Psoas muscle (tissue), 8 donors: ENCODE measurements around the gene OLFM2. TPM values are rescaled to one million over a fixed set of nuclear protein-coding genes. Genes with fewer than 3 reads are reported as not detected.

Experiments
- ATAC-seq, 4 donors: fragments of 200-7000 bp; cut with Tn5 transposase; one replicate each; pipeline ENCODE4 v1.9.1; 2020; ENCODE audit warnings: moderate library complexity in 3 of 4, mild to moderate bottlenecking in 2 of 4
- DNase-seq, 2 donors: peaks; one replicate each; pipeline ENCODE4 v3.0.0-alpha.2; 2020
- H3K27ac ChIP-seq: fragments of 200-600 bp; one replicate; pipeline ENCODE4 v1.8.0; 2022
- H3K27me3 ChIP-seq, 3 donors: fragments of 200-600 bp in 1 of 3; one replicate each; pipeline versions ENCODE4 v1.6.1 to v1.8.0; 2013 to 2022; ENCODE audit warnings: low read length in 2 of 3, mild to moderate bottlenecking in 2 of 3, moderate library complexity in 1 of 3; ENCODE audit not compliant: insufficient read depth in 3 of 3
- H3K36me3 ChIP-seq, 2 donors: fragments of 200-600 bp in 1 of 2; one replicate each; pipeline versions ENCODE4 v1.6.1 to v1.8.0; 2013 to 2022; ENCODE audit warnings: low read depth in 1 of 2, mild to moderate bottlenecking in 1 of 2, moderate library complexity in 1 of 2; ENCODE audit not compliant: insufficient read depth in 1 of 2
- H3K4me1 ChIP-seq: fragments of 200-600 bp; one replicate; pipeline ENCODE4 v1.8.0; 2022
- H3K4me3 ChIP-seq: fragments of 200-600 bp; one replicate; pipeline ENCODE4 v1.8.0; 2022; ENCODE audit warnings: mild to moderate bottlenecking
- H3K9me3 ChIP-seq: fragments of 200-600 bp; one replicate; pipeline ENCODE4 v1.8.0; 2022
- WGBS, 3 donors: extraction: QIAGEN DNeasy Blood & Tissue Kit; methylation state at CpG; one replicate each; pipeline versions ENCODE4 v1.1.6 to v1.1.7; 2013; 5-methylcytosine and 5-hydroxymethylcytosine counted together
- intact Hi-C, 2 donors: fragments of 100-400 bp; cut with DNase I; formaldehyde crosslinking; loops; one replicate each; pipeline versions ENCODE4 v1.11.0 to v1.14.2; 2022
- polyA plus RNA-seq, 3 donors: library from polyadenylated mRNA; stranded (reverse); fragments of 200-250 nt; gene quantifications; one replicate each; pipeline ENCODE4 v1.2.3, GENCODE V29; 2013
- total RNA-seq, 4 donors: library from RNA; stranded (reverse); fragmentation: NEBNext Ultra II Directional in 2 of 4; extraction: Animal tissue kit (Norgen Biotek cat#: 25700) in 2 of 4; gene quantifications; one replicate each; pipeline versions ENCODE4 v1.2.1 to v1.2.4, GENCODE V29; 2021 to 2023
- TF ChIP-seq, protein P1 (sequence below): fragments of 200-600 bp; IDR thresholded peaks from one replicate; pipeline ENCODE4 v1.8.0; 2022; ENCODE audit warnings: antibody characterized with exemption
- donor health status: healthy with polysubstance abuse.
- donor health status: DM: no; HTN: no; CAD: no; lungs with moderate emphysema.
- donor health status: Bipolar disorder and iron deficiency.
- donor health status: healthy.
- donor health status: DM: yes; HTN: yes; CAD: no.
- donor health status: DM: no; HTN: no; CAD: no.
- donor health status: DM: no; HTN: no; CAD: no.
- donor health status: DM: yes; HTN: yes; CAD: no.

Gene OLFM2
- total and polyA plus RNA-seq, 7 donors = 0.48 to 5.1 (median 1.0) TPM

DNA sequence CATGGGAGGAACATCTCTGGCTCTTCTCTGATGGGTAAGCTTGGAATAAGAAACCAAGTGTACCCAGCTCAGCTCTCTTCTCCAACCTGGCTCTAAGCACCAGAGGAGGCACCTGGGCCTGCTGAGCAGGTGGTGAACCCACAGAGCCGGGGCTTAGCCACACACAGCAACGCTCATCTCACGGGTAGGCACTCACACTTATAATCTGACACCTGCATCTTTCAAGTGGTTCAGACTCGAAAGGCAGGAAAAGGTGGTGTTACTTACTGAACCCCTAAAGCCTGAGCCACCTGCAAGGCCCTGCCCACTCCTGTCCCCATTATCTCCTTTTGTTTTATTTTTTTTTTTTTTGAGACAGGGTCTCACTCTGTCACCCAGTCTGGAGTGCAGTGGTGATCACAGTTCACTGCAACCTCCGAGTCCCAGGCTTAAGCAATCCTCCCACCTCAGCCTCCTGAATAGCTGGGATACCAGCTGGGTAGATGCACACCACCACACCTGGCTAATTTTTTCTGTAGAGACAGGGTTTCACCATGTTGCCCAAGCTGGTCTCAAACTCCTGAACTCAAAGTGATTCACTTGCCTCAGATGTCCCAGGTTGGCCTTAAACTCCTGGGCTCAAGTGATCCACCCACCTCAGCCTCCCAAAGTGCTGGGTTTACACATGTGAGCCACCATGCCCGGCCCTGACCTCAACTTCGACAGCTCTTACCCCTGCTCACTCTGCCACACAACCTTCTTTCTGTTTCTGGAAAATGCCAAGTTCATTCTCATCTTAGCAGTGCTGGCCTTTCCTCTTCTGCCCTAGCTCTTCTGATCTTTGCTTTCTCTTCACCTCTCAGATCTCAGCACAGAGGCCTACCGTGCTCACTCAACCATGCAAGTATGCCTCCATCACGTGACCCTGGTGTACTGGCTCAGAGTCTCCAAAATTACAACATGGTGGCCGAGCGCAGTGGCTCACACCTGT, 127.2 kb downstream of the OLFM2 start:
- no peaks in the 10 kb centered on the region for H3K4me1 ChIP-seq
- intact Hi-C loops = no loop called here
- DNase-seq (no peak), ATAC-seq (no peak)
- H3K9me3 ChIP-seq = no peaks in the 10 kb centered on the region
- no peak overlapping the region for H3K27ac ChIP-seq
- TF ChIP-seq, protein P1, sequence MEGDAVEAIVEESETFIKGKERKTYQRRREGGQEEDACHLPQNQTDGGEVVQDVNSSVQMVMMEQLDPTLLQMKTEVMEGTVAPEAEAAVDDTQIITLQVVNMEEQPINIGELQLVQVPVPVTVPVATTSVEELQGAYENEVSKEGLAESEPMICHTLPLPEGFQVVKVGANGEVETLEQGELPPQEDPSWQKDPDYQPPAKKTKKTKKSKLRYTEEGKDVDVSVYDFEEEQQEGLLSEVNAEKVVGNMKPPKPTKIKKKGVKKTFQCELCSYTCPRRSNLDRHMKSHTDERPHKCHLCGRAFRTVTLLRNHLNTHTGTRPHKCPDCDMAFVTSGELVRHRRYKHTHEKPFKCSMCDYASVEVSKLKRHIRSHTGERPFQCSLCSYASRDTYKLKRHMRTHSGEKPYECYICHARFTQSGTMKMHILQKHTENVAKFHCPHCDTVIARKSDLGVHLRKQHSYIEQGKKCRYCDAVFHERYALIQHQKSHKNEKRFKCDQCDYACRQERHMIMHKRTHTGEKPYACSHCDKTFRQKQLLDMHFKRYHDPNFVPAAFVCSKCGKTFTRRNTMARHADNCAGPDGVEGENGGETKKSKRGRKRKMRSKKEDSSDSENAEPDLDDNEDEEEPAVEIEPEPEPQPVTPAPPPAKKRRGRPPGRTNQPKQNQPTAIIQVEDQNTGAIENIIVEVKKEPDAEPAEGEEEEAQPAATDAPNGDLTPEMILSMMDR = no peak
- peaks cover 0 to 75% of the 10 kb centered on the region in 2 donors for H3K36me3 ChIP-seq
- 90 to 95% (median 92%) methylated on average over 11 of the region's 11 CpGs for WGBS, 3 donors
- no peaks in the 10 kb centered on the region for H3K27me3 ChIP-seq
- no peak overlapping the region for H3K4me3 ChIP-seq

DNA sequence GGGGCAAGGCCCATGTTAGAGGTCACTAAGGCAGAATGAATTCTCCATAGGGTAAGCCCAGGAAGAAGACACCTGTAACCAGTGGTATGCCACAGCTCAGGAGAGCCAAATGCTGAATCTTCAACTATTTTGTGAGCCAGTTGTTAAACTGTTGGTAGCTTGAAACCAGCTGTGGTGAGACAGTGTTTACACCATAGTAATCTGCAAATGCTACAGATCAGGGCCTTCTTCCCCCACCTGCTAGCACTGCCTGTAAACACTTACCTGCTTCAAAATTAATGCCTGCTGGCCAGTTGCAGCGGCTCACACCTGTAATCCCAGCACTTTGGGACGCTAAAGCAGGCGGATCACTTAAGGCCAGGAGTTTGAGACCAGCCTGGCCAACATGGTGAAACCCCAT, 129.5 kb downstream of the OLFM2 start:
- no peak overlapping the region for H3K4me3 ChIP-seq
- no peak overlapping the region for H3K27ac ChIP-seq
- intact Hi-C loops = no loop called here
- DNase-seq (no peak), ATAC-seq (no peak)
- TF ChIP-seq, protein P1 = no peak
- H3K4me1 ChIP-seq = no peaks in the 10 kb centered on the region
- 89 to 95% (median 93%) methylated on average over 3 of the region's 3 CpGs for WGBS, 3 donors
- H3K9me3 ChIP-seq = no peaks in the 10 kb centered on the region
- peaks cover 0 to 57% of the 10 kb centered on the region in 2 donors for H3K36me3 ChIP-seq
- H3K27me3 ChIP-seq = no peaks in the 10 kb centered on the region

Other genes with a start within 250 kb of the OLFM2 start
- 1 to 10 TPM; 2.1 to 6.8 (median 4.2) TPM for gene ZNF846, start 167.8 kb downstream of the OLFM2 start, total RNA-seq
- 1 to 10 TPM; 1.7 to 6.5 (median 2.5) TPM for gene ZNF846, start 167.8 kb downstream of the OLFM2 start, polyA plus RNA-seq
- gene FBXL12, start 117.4 kb downstream of the OLFM2 start, total RNA-seq = 10 to 100 TPM; 10.4 to 22.1 (median 12.9) TPM
- 10 to 100 TPM; 11.4 to 16.6 (median 16.1) TPM for gene FBXL12, start 117.4 kb downstream of the OLFM2 start, polyA plus RNA-seq
- 100 to 1,000 TPM; 262 to 368 (median 315) TPM for gene UBL5, start 108.6 kb downstream of the OLFM2 start, total RNA-seq
- gene UBL5, start 108.6 kb downstream of the OLFM2 start, polyA plus RNA-seq = 100 to 1,000 TPM; 581 to 659 (median 643) TPM
- 10 to 100 TPM; 49.6 to 64.4 (median 56.9) TPM for gene PIN1, start 101.2 kb downstream of the OLFM2 start, total RNA-seq
- gene PIN1, start 101.2 kb downstream of the OLFM2 start, polyA plus RNA-seq = 10 to 100 TPM; 63.9 to 81.1 (median 68.1) TPM
- gene COL5A3, start 74.0 kb upstream of the OLFM2 start, total RNA-seq = 10 to 100 TPM in 1 of 4 donors, 1 to 10 TPM in 3; 3.7 to 10.6 (median 8.0) TPM
- gene COL5A3, start 74.0 kb upstream of the OLFM2 start, polyA plus RNA-seq = 1 to 10 TPM; 4.6 to 8.9 (median 8.5) TPM
- gene RDH8, start 77.0 kb upstream of the OLFM2 start, total RNA-seq = not detected
- not detected for gene RDH8, start 77.0 kb upstream of the OLFM2 start, polyA plus RNA-seq
- 1 to 10 TPM; 2.9 to 5.7 (median 4.0) TPM for gene SHFL, start 149.8 kb upstream of the OLFM2 start, total RNA-seq
- gene SHFL, start 149.8 kb upstream of the OLFM2 start, polyA plus RNA-seq = 1 to 10 TPM; 3.1 to 4.3 (median 3.4) TPM
- not detected for gene ANGPTL6, start 166.2 kb upstream of the OLFM2 start, total RNA-seq
- under 1 TPM in 2 of 3 donors, not detected in 1; 0.18 to 0.20 TPM for gene ANGPTL6, start 166.2 kb upstream of the OLFM2 start, polyA plus RNA-seq
- gene PPAN, start 169.8 kb upstream of the OLFM2 start, total RNA-seq = 10 to 100 TPM; 29.3 to 70.6 (median 59.1) TPM
- gene PPAN, start 169.8 kb upstream of the OLFM2 start, polyA plus RNA-seq = 10 to 100 TPM; 48.4 to 93.4 (median 60.8) TPM
- 10 to 100 TPM; 11.0 to 18.5 (median 14.6) TPM for gene P2RY11, start 175.2 kb upstream of the OLFM2 start, total RNA-seq
- 10 to 100 TPM in 1 of 3 donors, 1 to 10 TPM in 2; 4.0 to 15.7 (median 6.0) TPM for gene P2RY11, start 175.2 kb upstream of the OLFM2 start, polyA plus RNA-seq
- gene EIF3G, start 183.4 kb upstream of the OLFM2 start, total RNA-seq = 100 to 1,000 TPM; 278 to 337 (median 305) TPM
- 100 to 1,000 TPM; 257 to 358 (median 311) TPM for gene EIF3G, start 183.4 kb upstream of the OLFM2 start, polyA plus RNA-seq